ENCODE measurements around the gene OR5B2. TPM values are rescaled to one million over a fixed set of nuclear protein-coding genes. Genes with fewer than 3 reads are reported as not detected.

The OR5B2 gene
- total RNA-seq, 1 experiment from 2014 or later = not detected

DNA sequence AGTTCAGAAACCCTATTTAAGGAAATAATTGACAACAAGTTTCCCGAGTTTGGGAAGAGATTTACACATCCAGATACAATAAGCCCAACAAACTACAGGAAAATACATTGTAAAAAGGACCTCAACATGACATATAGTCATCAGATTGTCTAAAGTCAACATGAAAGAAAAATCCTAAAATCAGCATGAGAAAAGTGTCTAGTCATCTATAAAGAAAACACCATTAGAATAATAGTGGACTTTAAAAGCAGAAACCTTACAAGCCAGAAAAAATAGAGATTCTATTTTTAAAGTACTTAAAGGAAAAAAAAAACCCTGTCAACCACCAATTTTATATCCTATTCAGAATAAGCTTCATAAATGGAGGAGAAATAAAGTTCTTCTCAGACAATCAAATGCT is 1.4 kb upstream of the OR5B2 start:
- Histone ChIP-seq H3K4me1 (ENCODE audit: insufficient read depth, low read length) (no peaks in the 10 kb centered on the region), H3K14ac (ENCODE audit: insufficient read depth, low read length) (no peak overlapping the region), H2BK12ac (ENCODE audit: insufficient read length, low read depth, low read length) (no peak overlapping the region), H3K9me3 (ENCODE audit: control insufficient read depth, low read depth, low read length) (no peaks in the 10 kb centered on the region), H3K23ac (ENCODE audit: insufficient read length, low read depth, low read length) (no peak overlapping the region), H4K8ac (replicated peaks; ENCODE audit: insufficient read length, low read depth, low read length) (no peak overlapping the region), H3K4me2 (ENCODE audit: insufficient read depth, insufficient read length, low read length) (no peak overlapping the region), H3K56ac (ENCODE audit: insufficient read length, low read depth, low read length) (no peak overlapping the region), H3K9ac (ENCODE audit: extremely low read depth, insufficient read length, low read length) (no peak overlapping the region), H4K5ac (ENCODE audit: insufficient read length, low read depth, low read length) (no peak overlapping the region), H4K91ac (ENCODE audit: insufficient read length, low read depth, low read length) (no peak overlapping the region), H2BK20ac (ENCODE audit: low read depth, low read length, poor library complexity, severe bottlenecking) (no peak overlapping the region), H2AFZ (ENCODE audit: low read length) (no peak overlapping the region), H2BK120ac (ENCODE audit: low read depth, low read length, poor library complexity, severe bottlenecking) (no peak overlapping the region), H3K27me3 (ENCODE audit: insufficient read depth, low read length) (no peaks in the 10 kb centered on the region), H3K79me2 (ENCODE audit: insufficient read depth, low read length) (no peaks in the 10 kb centered on the region), H3K23me2 (ENCODE audit: insufficient read length, low read depth, low read length, poor library complexity, severe bottlenecking) (no peaks in the 10 kb centered on the region), H2BK15ac (ENCODE audit: low read depth, low read length) (no peak overlapping the region), H3K79me1 (ENCODE audit: insufficient read depth, low read depth, low read length, poor library complexity, severe bottlenecking) (no peaks in the 10 kb centered on the region), H2AK5ac (ENCODE audit: insufficient read length, low read length) (no peak overlapping the region), H3K27ac (ENCODE audit: insufficient read length, low read depth, low read length) (no peak overlapping the region), H3T11ph (ENCODE audit: low read length) (no peak overlapping the region), H3K18ac (ENCODE audit: insufficient read length, low read depth, low read length) (no peak overlapping the region), H2BK5ac (ENCODE audit: insufficient read length, low read length) (no peak overlapping the region), H4K20me1 (ENCODE audit: control insufficient read depth, insufficient read depth, insufficient read length) (no peaks in the 10 kb centered on the region), H3K4ac (ENCODE audit: low read depth, low read length) (no peak overlapping the region)
- TF ChIP-seq, protein P1, sequence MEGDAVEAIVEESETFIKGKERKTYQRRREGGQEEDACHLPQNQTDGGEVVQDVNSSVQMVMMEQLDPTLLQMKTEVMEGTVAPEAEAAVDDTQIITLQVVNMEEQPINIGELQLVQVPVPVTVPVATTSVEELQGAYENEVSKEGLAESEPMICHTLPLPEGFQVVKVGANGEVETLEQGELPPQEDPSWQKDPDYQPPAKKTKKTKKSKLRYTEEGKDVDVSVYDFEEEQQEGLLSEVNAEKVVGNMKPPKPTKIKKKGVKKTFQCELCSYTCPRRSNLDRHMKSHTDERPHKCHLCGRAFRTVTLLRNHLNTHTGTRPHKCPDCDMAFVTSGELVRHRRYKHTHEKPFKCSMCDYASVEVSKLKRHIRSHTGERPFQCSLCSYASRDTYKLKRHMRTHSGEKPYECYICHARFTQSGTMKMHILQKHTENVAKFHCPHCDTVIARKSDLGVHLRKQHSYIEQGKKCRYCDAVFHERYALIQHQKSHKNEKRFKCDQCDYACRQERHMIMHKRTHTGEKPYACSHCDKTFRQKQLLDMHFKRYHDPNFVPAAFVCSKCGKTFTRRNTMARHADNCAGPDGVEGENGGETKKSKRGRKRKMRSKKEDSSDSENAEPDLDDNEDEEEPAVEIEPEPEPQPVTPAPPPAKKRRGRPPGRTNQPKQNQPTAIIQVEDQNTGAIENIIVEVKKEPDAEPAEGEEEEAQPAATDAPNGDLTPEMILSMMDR (conservative IDR thresholded peaks at IDR 0.05) = no peak
- Mint-ChIP-seq H3K27ac (no peak overlapping the region), H3K27me3 (ENCODE audit: low read depth) (peaks cover 1% of the 10 kb centered on the region; the same call in 1 of the 2 replicates), H3K9me3 (peaks cover 2 to 6% of the 10 kb centered on the region in 2 experiments; a peak in 1 of 5 replicates), H3K4me3 (no peak overlapping the region), H3K4me1 (peaks cover 2 to 9% of the 10 kb centered on the region in 2 experiments), H3K36me3 (ENCODE audit: insufficient read depth in 1 of 3, low read depth in 3 of 3) (peaks cover 0 to 3% (median 0%) of the 10 kb centered on the region in 3 experiments; a peak in 1 of 7 replicates)
- no peak for DNase-seq
- no CpG with 5 or more reads among the region's 1 CpG for WGBS (ENCODE audit: extremely low coverage, insufficient read length, low lambda C conversion rate)
